ENCODE measurements around the gene TBX21. TPM values are rescaled to one million over a fixed set of nuclear protein-coding genes. Genes with fewer than 3 reads are reported as not detected.

TBX21 gene
- total RNA-seq, 1 experiment from 2014 or later = not detected

DNA sequence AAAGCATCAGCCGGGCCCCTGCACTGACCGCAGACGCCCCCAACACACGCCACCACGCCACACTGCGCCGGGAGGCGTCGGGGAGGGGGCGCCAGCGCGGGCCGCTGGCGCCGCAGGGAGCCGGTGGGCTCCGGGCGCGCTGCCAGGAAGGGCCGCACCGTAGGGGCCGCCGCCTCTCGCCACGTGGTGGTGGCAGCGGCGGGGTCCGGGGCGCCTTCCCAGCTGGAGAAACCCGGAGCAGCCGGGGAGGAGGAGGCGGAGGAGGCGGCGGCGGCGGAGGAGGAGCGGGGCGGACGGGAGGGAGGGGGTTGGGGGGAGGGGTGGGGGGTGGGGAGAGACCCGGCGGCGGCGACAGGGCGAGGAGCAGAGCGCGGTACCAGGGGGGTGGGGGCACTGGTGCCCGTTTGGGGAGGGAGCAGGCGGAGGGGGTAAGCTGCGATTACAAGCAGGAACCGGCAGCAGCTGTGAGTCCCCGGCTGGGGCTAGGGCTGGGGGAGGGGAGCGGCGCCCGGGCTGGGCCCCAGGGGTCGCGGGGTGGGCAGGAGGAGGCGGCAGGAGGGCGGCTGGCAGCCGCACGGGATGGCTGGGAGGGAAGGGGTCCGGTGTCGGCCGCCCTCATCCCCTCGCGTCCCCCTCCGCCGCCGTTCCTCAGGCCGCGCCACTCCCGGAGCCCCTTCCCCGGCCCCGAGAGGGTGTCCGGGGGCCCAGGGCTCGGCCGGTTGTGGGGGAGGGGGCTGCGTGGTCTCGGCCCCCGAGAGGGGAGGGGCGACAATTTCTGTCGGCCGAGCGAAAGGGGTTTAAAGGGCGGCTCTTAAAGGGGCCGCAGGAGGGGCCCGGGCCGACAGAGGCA lies 39.1 kb upstream of the TBX21 start, which contains the start of gene TBKBP1:
Gene TBKBP1, plus strand, starts transcription at position 431 of the 850 bp plus-strand sequence. CDS start 1,952 bp downstream, outside the sequence.
- peaks cover 26% of the 10 kb centered on the region for H3K4me1 Mint-ChIP-seq (ENCODE audit: low read depth, unreplicated experiment)
- TF ChIP-seq, protein P1, sequence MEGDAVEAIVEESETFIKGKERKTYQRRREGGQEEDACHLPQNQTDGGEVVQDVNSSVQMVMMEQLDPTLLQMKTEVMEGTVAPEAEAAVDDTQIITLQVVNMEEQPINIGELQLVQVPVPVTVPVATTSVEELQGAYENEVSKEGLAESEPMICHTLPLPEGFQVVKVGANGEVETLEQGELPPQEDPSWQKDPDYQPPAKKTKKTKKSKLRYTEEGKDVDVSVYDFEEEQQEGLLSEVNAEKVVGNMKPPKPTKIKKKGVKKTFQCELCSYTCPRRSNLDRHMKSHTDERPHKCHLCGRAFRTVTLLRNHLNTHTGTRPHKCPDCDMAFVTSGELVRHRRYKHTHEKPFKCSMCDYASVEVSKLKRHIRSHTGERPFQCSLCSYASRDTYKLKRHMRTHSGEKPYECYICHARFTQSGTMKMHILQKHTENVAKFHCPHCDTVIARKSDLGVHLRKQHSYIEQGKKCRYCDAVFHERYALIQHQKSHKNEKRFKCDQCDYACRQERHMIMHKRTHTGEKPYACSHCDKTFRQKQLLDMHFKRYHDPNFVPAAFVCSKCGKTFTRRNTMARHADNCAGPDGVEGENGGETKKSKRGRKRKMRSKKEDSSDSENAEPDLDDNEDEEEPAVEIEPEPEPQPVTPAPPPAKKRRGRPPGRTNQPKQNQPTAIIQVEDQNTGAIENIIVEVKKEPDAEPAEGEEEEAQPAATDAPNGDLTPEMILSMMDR (IDR thresholded peaks at IDR 0.05; ENCODE audit: unreplicated experiment) = no peak
- peak within 1 kb of the TSS; percentile 93 for H3K27ac Mint-ChIP-seq (ENCODE audit: unreplicated experiment)
- intact Hi-C loops (cut with micrococcal nuclease; ENCODE audit: unreplicated experiment) = no loop called here
- peaks cover 44% of the 10 kb centered on the region for H3K36me3 Mint-ChIP-seq (ENCODE audit: insufficient read depth, unreplicated experiment)
- H3K27me3 Mint-ChIP-seq (ENCODE audit: unreplicated experiment) = peaks cover 48% of the 10 kb centered on the region
- CTCF ChIA-PET = interaction anchor here (0.6 to 1.5 kb wide), 3 partner anchors 24 to 142 kb away, joined by 3 to 7 read pairs (median 6); no protein-coding TSS in a partner anchor
- DNase-seq = peak; percentile 52
- H3K4me3 Mint-ChIP-seq (ENCODE audit: low read depth, unreplicated experiment) = peak within 1 kb of the TSS; percentile 86
- no peaks in the 10 kb centered on the region for H3K9me3 Mint-ChIP-seq (ENCODE audit: low read depth, unreplicated experiment)
- no TSS peak for BruUV-seq (replicated peaks)

DNA sequence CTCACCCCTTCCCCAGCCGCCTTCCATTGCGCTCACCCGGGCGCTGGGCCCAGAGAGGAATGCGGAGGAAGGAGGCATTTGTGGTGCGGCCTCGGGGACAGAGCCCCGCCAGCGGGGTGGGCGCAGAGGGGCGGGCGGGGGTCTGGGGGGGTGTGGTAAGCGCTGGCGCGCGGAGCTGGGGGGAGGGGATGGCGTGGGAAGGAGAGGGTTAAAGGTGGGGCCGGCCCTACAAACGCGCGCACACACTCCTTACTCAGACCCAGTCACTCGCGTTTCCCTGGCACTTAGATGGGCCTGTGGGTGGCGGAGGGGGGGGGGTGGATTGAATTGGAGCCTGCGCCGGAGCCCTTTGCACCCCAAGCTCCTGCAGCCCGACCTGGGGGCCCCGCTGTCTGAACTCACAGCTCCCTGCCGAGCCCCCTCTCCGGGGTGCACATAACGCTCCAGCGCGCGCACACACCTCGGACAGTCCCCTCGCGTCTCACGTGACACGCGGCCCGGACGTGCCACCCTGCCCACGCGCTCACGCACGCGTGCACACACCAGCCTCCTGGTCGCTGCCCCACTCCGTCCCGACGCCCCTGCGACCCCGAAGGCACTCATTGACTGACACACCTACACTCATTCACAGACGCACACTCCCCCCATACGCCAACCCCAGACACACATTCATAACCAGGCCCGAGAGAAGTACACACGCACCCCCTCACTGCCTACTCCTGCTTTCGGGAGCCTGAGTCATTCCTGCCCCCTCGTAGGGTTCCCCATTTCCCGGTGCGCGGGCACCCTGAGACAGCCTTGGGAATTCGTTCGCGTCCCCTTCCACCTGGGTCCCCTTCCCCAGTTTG lies 38.2 kb upstream of the TBX21 start:
- Mint-ChIP-seq H3K9me3 (ENCODE audit: low read depth, unreplicated experiment) (no peaks in the 10 kb centered on the region), H3K27me3 (ENCODE audit: unreplicated experiment) (peaks cover 48% of the 10 kb centered on the region), H3K4me1 (ENCODE audit: low read depth, unreplicated experiment) (peaks cover 26% of the 10 kb centered on the region), H3K36me3 (ENCODE audit: insufficient read depth, unreplicated experiment) (peaks cover 43% of the 10 kb centered on the region), H3K4me3 (ENCODE audit: low read depth, unreplicated experiment) (peak overlapping the region; percentile 86), H3K27ac (ENCODE audit: unreplicated experiment) (peak overlapping the region; percentile 68)
- intact Hi-C loops (cut with micrococcal nuclease; ENCODE audit: unreplicated experiment) = no loop called here
- no TSS peak for BruUV-seq (replicated peaks)
- CTCF ChIA-PET = interaction anchor here (1.5 kb wide), 1 partner anchor 23 kb away, joined by 6 read pairs; no protein-coding TSS in a partner anchor
- DNase-seq = no peak
- TF ChIP-seq, protein P1 (IDR thresholded peaks at IDR 0.05; ENCODE audit: unreplicated experiment) = no peak

DNA sequence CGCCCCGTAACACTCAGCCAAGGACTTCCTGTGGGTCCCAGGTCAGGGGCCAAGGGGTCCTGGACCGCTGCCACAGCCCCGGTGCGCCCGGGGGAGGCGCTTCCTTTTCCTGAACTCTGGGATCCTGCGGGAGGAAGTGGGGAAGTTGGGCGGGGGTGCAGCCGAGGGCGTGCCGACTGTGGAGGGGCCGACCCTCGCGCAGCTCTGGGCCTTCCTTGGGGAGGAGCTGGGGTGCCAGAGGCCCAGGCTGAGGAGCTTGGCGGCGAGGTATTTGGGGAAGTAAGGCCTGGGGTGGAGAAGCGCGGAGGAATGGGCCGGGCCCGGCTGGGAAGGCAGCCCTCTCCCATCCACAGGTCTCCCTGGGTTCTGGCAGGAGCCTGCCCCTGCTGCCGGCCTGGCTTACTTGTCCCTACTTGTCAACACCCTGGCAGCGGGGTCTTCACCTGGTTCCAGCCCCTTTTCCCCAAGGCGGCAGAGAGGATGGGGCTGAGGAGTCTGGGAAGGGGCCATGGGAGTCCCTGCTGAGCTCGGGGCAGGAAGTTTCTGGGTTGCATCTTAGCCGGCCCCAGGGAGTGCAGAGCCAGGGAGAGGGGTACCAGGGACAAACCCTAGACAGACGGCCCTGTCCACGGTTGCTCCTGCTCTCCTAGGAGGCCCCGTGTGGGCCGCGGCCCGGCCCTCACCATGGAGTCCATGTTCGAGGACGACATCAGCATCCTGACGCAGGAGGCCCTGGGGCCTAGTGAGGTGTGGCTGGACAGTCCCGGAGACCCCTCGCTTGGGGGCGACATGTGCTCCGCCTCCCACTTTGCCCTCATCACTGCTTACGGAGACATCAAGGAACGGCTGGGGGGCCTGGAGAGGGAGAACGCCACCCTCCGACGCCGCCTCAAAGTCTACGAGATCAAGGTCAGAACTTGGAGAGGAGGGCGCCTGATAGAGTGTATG lies 37.3 kb upstream of the TBX21 start:
- H3K27me3 Mint-ChIP-seq (ENCODE audit: unreplicated experiment) = peaks cover 50% of the 10 kb centered on the region
- BruUV-seq (replicated peaks) = no TSS peak
- H3K9me3 Mint-ChIP-seq (ENCODE audit: low read depth, unreplicated experiment) = no peaks in the 10 kb centered on the region
- TF ChIP-seq, protein P1 (IDR thresholded peaks at IDR 0.05; ENCODE audit: unreplicated experiment) = no peak
- intact Hi-C loops (cut with micrococcal nuclease; ENCODE audit: unreplicated experiment) = no loop called here
- DNase-seq = no peak
- H3K4me3 Mint-ChIP-seq (ENCODE audit: low read depth, unreplicated experiment) = peak overlapping the region; percentile 86
- H3K27ac Mint-ChIP-seq (ENCODE audit: unreplicated experiment) = peak overlapping the region; percentile 68
- H3K36me3 Mint-ChIP-seq (ENCODE audit: insufficient read depth, unreplicated experiment) = peaks cover 34% of the 10 kb centered on the region
- H3K4me1 Mint-ChIP-seq (ENCODE audit: low read depth, unreplicated experiment) = peaks cover 26% of the 10 kb centered on the region
- CTCF ChIA-PET = no interaction called here
